Mesenchymal stem cell (in vitro differentiated cells and primary cell): Measurements from ENCODE around the gene FBXO45.
"Not testable (repeated sequence)": the region's sequence is repeated elsewhere in the genome, so short reads cannot be mapped to it uniquely, and the experiment has no call there.

ENCODE experiments used
- DNase-seq: peaks from one replicate; pipeline ENCODE4 v3.0.0-alpha.2; 2013
- H2AFZ ChIP-seq: one replicate; pipeline ENCODE4 v1.6.1; 2013; ENCODE audit warnings: low read depth, mild to moderate bottlenecking, control low read depth, inconsistent platforms, low read length, moderate library complexity
- H2AK5ac ChIP-seq: 2 replicates; pipeline ENCODE4 v1.6.1; 2013; ENCODE audit warnings: low read length, moderate library complexity, mild to moderate bottlenecking, inconsistent platforms; ENCODE audit not compliant: severe bottlenecking
- H2BK120ac ChIP-seq: one replicate; pipeline ENCODE4 v1.6.1; 2013; ENCODE audit warnings: low read depth, mild to moderate bottlenecking, inconsistent platforms, low read length, moderate library complexity
- H2BK12ac ChIP-seq, 2 experiments: one replicate each; pipeline ENCODE4 v1.6.1; 2013; ENCODE audit warnings: inconsistent platforms in 2 of 2, low read length in 2 of 2, mild to moderate bottlenecking in 2 of 2, moderate library complexity in 2 of 2, control low read depth in 1 of 2
- H2BK15ac ChIP-seq: one replicate; pipeline ENCODE4 v1.6.1; 2013; ENCODE audit warnings: mild to moderate bottlenecking, low read depth, inconsistent platforms; ENCODE audit not compliant: poor library complexity, severe bottlenecking
- H2BK5ac ChIP-seq: 2 replicates; pipeline ENCODE4 v1.6.1; 2013; ENCODE audit warnings: low read depth, mild to moderate bottlenecking, low read length, control low read depth, inconsistent platforms; ENCODE audit not compliant: poor library complexity, severe bottlenecking
- H3K14ac ChIP-seq, 2 experiments: one replicate each; pipeline ENCODE4 v1.6.1; 2013; ENCODE audit warnings: inconsistent platforms in 2 of 2, low read length in 2 of 2, control low read depth in 1 of 2, mild to moderate bottlenecking in 1 of 2, moderate library complexity in 1 of 2
- H3K18ac ChIP-seq, 2 experiments: one replicate each; pipeline ENCODE4 v1.6.1; 2013; ENCODE audit warnings: inconsistent platforms in 2 of 2, low read length in 2 of 2, control low read depth in 1 of 2, low read depth in 1 of 2, mild to moderate bottlenecking in 1 of 2
- H3K23ac ChIP-seq, 2 experiments: one replicate each; pipeline ENCODE4 v1.6.1; 2013; ENCODE audit warnings: inconsistent platforms in 2 of 2, low read length in 2 of 2, mild to moderate bottlenecking in 2 of 2, moderate library complexity in 2 of 2, control low read depth in 1 of 2
- H3K27ac ChIP-seq: 2 replicates; pipeline ENCODE4 v1.5.1; 2013; ENCODE audit warnings: mild to moderate bottlenecking, moderate library complexity, low read length, control low read depth, inconsistent platforms; ENCODE audit not compliant: poor library complexity, severe bottlenecking
- H3K27me3 ChIP-seq, 2 experiments: 2 replicates each; pipeline versions ENCODE4 v1.6.1 to v1.7.0; 2013; ENCODE audit warnings: low read length in 2 of 2, mild to moderate bottlenecking in 2 of 2, moderate library complexity in 2 of 2, control low read depth in 1 of 2, inconsistent platforms in 1 of 2; ENCODE audit not compliant: control insufficient read depth in 1 of 2, insufficient read depth in 1 of 2
- H3K36me3 ChIP-seq, 2 experiments: 2 replicates each; pipeline versions ENCODE4 v1.6.1 to v1.7.0; 2013; ENCODE audit warnings: low read length in 2 of 2, control low read depth in 1 of 2, inconsistent platforms in 1 of 2, low read depth in 1 of 2, mild to moderate bottlenecking in 1 of 2; ENCODE audit not compliant: insufficient read depth in 2 of 2, control insufficient read depth in 1 of 2
- H3K4ac ChIP-seq, 2 experiments: one replicate each; pipeline ENCODE4 v1.6.1; 2013; ENCODE audit warnings: inconsistent platforms in 2 of 2, low read length in 2 of 2, mild to moderate bottlenecking in 2 of 2, moderate library complexity in 2 of 2, control low read depth in 1 of 2, low read depth in 1 of 2
- H3K4me1 ChIP-seq: 2 replicates; pipeline ENCODE4 v1.6.1; 2013; ENCODE audit warnings: low read depth, low read length, control low read depth; ENCODE audit not compliant: control insufficient read depth, insufficient read depth
- H3K4me2 ChIP-seq: 2 replicates; pipeline ENCODE4 v1.6.1; 2013; ENCODE audit warnings: low read length, mild to moderate bottlenecking, inconsistent platforms; ENCODE audit not compliant: poor library complexity, severe bottlenecking
- H3K4me3 ChIP-seq, 2 experiments: 2 replicates each; pipeline versions ENCODE4 v1.5.1 to v1.7.0; 2013; ENCODE audit warnings: low read length in 2 of 2, mild to moderate bottlenecking in 2 of 2, control low read depth in 1 of 2, low read depth in 1 of 2; ENCODE audit not compliant: insufficient read depth in 1 of 2
- H3K79me1 ChIP-seq: replicated peaks from 2 replicates; pipeline ENCODE4 v1.6.1; 2013; ENCODE audit warnings: mild to moderate bottlenecking, control low read depth, low read length, inconsistent platforms; ENCODE audit not compliant: poor library complexity, severe bottlenecking
- H3K9ac ChIP-seq: 2 replicates; pipeline ENCODE4 v1.7.0; 2013; ENCODE audit warnings: mild to moderate bottlenecking, low read length, moderate library complexity
- H3K9me3 ChIP-seq: 2 replicates; pipeline ENCODE4 v1.7.0; 2013; ENCODE audit warnings: mild to moderate bottlenecking, low read length; ENCODE audit not compliant: control insufficient read depth
- H4K8ac ChIP-seq: one replicate; pipeline ENCODE4 v1.6.1; 2013; ENCODE audit warnings: inconsistent platforms, mild to moderate bottlenecking, low read length, moderate library complexity
- H4K91ac ChIP-seq: one replicate; pipeline ENCODE4 v1.6.1; 2013; ENCODE audit warnings: mild to moderate bottlenecking, low read length, inconsistent platforms
- WGBS: methylation state at CpG from one replicate; pipeline ENCODE4 v1.1.7; 2013; ENCODE audit warnings: mixed read lengths; 5-methylcytosine and 5-hydroxymethylcytosine counted together

Gene FBXO45

GRCh38 chr3:196609805-196610515, 41.5 kb downstream of the FBXO45 start:
- H4K8ac ChIP-seq, result no peak overlapping the region
- no peak for DNase-seq
- peaks cover 0 to 5% of the 10 kb centered on the region in 2 experiments for H3K27me3 ChIP-seq
- peak overlapping the region in 1 of 2 experiments; percentile 8 for H3K18ac ChIP-seq
- H3K27ac ChIP-seq, result no peak overlapping the region
- H3K4ac ChIP-seq, result no peak overlapping the region
- peak overlapping the region; percentile 52 for H2BK15ac ChIP-seq
- peak overlapping the region; percentile 17 for H3K9ac ChIP-seq
- no peak overlapping the region for H2BK5ac ChIP-seq
- H2BK120ac ChIP-seq, result no peak overlapping the region
- H3K14ac ChIP-seq, result no peak overlapping the region
- no peaks in the 10 kb centered on the region for H3K36me3 ChIP-seq
- peak overlapping the region; percentile 37 to 54 for H2BK12ac ChIP-seq
- H3K4me2 ChIP-seq, result no peak overlapping the region
- no peak overlapping the region for H2AK5ac ChIP-seq
- peaks cover 2% of the 10 kb centered on the region for H3K4me1 ChIP-seq
- H3K4me3 ChIP-seq, result no peak overlapping the region
- H3K23ac ChIP-seq, result no peak overlapping the region
- no peaks in the 10 kb centered on the region for H3K9me3 ChIP-seq
- no peak overlapping the region for H4K91ac ChIP-seq
- no peaks in the 10 kb centered on the region for H3K79me1 ChIP-seq
- 89% methylated on average over 6 of the region's 6 CpGs for WGBS
- no peak overlapping the region for H2AFZ ChIP-seq

GRCh38 chr3:196611761-196612483, 43.5 kb downstream of the FBXO45 start:
- H3K4ac ChIP-seq, result peak overlapping the region; percentile 11 to 20
- no peak overlapping the region for H4K91ac ChIP-seq
- peaks cover 2% of the 10 kb centered on the region for H3K4me1 ChIP-seq
- no peak overlapping the region for H3K23ac ChIP-seq
- 37% methylated on average over 8 of the region's 10 CpGs for WGBS
- no peak overlapping the region for H2BK5ac ChIP-seq
- no peaks in the 10 kb centered on the region for H3K36me3 ChIP-seq
- H3K79me1 ChIP-seq, result no peaks in the 10 kb centered on the region
- H4K8ac ChIP-seq, result peak overlapping the region; percentile 70
- peak overlapping the region; percentile 29 for H2AFZ ChIP-seq
- no peak overlapping the region for H2BK120ac ChIP-seq
- H3K4me3 ChIP-seq, result no peak overlapping the region
- peak overlapping the region; percentile 16 to 61 for H3K18ac ChIP-seq
- no peak for DNase-seq
- no peaks in the 10 kb centered on the region for H3K27me3 ChIP-seq
- no peaks in the 10 kb centered on the region for H3K9me3 ChIP-seq
- no peak overlapping the region for H3K9ac ChIP-seq
- H2BK12ac ChIP-seq, result peak overlapping the region in 1 of 2 experiments; percentile 80
- H3K27ac ChIP-seq, result no peak overlapping the region
- no peak overlapping the region for H3K4me2 ChIP-seq
- no peak overlapping the region for H2AK5ac ChIP-seq
- H3K14ac ChIP-seq, result no peak overlapping the region
- peak overlapping the region; percentile 44 for H2BK15ac ChIP-seq

- not testable (repeated sequence) for H2BK15ac ChIP-seq, H2AFZ ChIP-seq, H2BK120ac ChIP-seq, H4K8ac ChIP-seq, H3K79me1 ChIP-seq, H3K4ac ChIP-seq, H3K23ac ChIP-seq, H3K9ac ChIP-seq, H2BK5ac ChIP-seq, H3K4me1 ChIP-seq, H3K18ac ChIP-seq, H4K91ac ChIP-seq, H3K27ac ChIP-seq, H2BK12ac ChIP-seq, H3K9me3 ChIP-seq, H3K14ac ChIP-seq, H3K27me3 ChIP-seq, H3K36me3 ChIP-seq, H3K4me3 ChIP-seq, DNase-seq, H2AK5ac ChIP-seq, H3K4me2 ChIP-seq
- WGBS, result 95% methylated on average over 4 of the region's 6 CpGs
Observed at GRCh38 chr3:196615234-196615633, 46.8 kb downstream of the FBXO45 start.

- H3K9me3 ChIP-seq, result no peaks in the 10 kb centered on the region
- no peak for DNase-seq
- H2BK15ac ChIP-seq, result no peak overlapping the region
- no peak overlapping the region for H4K8ac ChIP-seq
- no peak overlapping the region for H3K4me3 ChIP-seq
- H2BK12ac ChIP-seq, result no peak overlapping the region
- no peaks in the 10 kb centered on the region for H3K79me1 ChIP-seq
- H3K4ac ChIP-seq, result no peak overlapping the region
- H3K18ac ChIP-seq, result no peak overlapping the region
- no peaks in the 10 kb centered on the region for H3K27me3 ChIP-seq
- H2AFZ ChIP-seq, result no peak overlapping the region
- no peak overlapping the region for H3K23ac ChIP-seq
- no peak overlapping the region for H3K14ac ChIP-seq
- no peaks in the 10 kb centered on the region for H3K4me1 ChIP-seq
- H2BK120ac ChIP-seq, result no peak overlapping the region
- WGBS, result 70% methylated on average over 4 of the region's 5 CpGs
- no peak overlapping the region for H2BK5ac ChIP-seq
- H4K91ac ChIP-seq, result no peak overlapping the region
- no peak overlapping the region for H3K9ac ChIP-seq
- no peak overlapping the region for H2AK5ac ChIP-seq
- H3K27ac ChIP-seq, result no peak overlapping the region
- H3K36me3 ChIP-seq, result no peaks in the 10 kb centered on the region
- H3K4me2 ChIP-seq, result no peak overlapping the region
Observed at GRCh38 chr3:196617256-196617655, 48.8 kb downstream of the FBXO45 start.
